ENCODE results near the gene CCDC159.
"Not testable (repeated sequence)": the region's sequence is repeated elsewhere in the genome, so short reads cannot be mapped to it uniquely, and the experiment has no call there.

Gene CCDC159

GRCh38 chr19:11346104-11346940 is at the start of gene CCDC159, which contains the start of gene TMEM205:
CCDC159 (plus strand) TSS chr19:11346519; CDS start chr19:11346607, 88 bp downstream.
TMEM205 (minus strand) TSS chr19:11346268; CDS start chr19:11345619, 649 bp downstream.
- Histone ChIP-seq H3K9me3 (ENCODE audit: low read length) (peaks cover 7% of the 10 kb centered on the region), H3K36me3 (ENCODE audit: insufficient read depth, low read length) (peaks cover 4% of the 10 kb centered on the region), H3K27me3 (ENCODE audit: insufficient read depth, low read length) (no peaks in the 10 kb centered on the region), H3K4me1 (ENCODE audit: insufficient read depth, low read length) (peaks cover 8% of the 10 kb centered on the region), H2AFZ (ENCODE audit: low read depth, low read length) (peak within 1 kb of the TSS; percentile 27), H3K4me3 (ENCODE audit: low read length) (peak within 1 kb of the TSS; percentile 68)

GRCh38 chr19:11299946-11300810 is 46.1 kb upstream of the CCDC159 start:
- H3K27me3 ChIP-seq (ENCODE audit: insufficient read depth, low read length): no peaks in the 10 kb centered on the region
- peaks cover 3% of the 10 kb centered on the region for H3K9me3 ChIP-seq (ENCODE audit: low read length)
- H3K4me1 ChIP-seq (ENCODE audit: insufficient read depth, low read length): no peaks in the 10 kb centered on the region
- no peaks in the 10 kb centered on the region for H3K36me3 ChIP-seq (ENCODE audit: insufficient read depth, low read length)
- H3K4me3 ChIP-seq (ENCODE audit: low read length): no peak overlapping the region
- H2AFZ ChIP-seq (ENCODE audit: low read depth, low read length): no peak overlapping the region

GRCh38 chr19:11300811-11301120 is 45.6 kb upstream of the CCDC159 start:
- H3K9me3 ChIP-seq (ENCODE audit: low read length): peaks cover 3% of the 10 kb centered on the region
- no peaks in the 10 kb centered on the region for H3K4me1 ChIP-seq (ENCODE audit: insufficient read depth, low read length)
- H3K36me3 ChIP-seq (ENCODE audit: insufficient read depth, low read length): no peaks in the 10 kb centered on the region
- no peak overlapping the region for H3K4me3 ChIP-seq (ENCODE audit: low read length)
- H3K27me3 ChIP-seq (ENCODE audit: insufficient read depth, low read length): no peaks in the 10 kb centered on the region
- no peak overlapping the region for H2AFZ ChIP-seq (ENCODE audit: low read depth, low read length)

- Histone ChIP-seq H3K9me3 (ENCODE audit: low read length) (peaks cover 3% of the 10 kb centered on the region), H2AFZ (ENCODE audit: low read depth, low read length) (no peak overlapping the region), H3K36me3 (ENCODE audit: insufficient read depth, low read length) (no peaks in the 10 kb centered on the region), H3K4me3 (ENCODE audit: low read length) (no peak overlapping the region), H3K4me1 (ENCODE audit: insufficient read depth, low read length) (peaks cover 3% of the 10 kb centered on the region), H3K27me3 (ENCODE audit: insufficient read depth, low read length) (no peaks in the 10 kb centered on the region)
These were observed 41.4 kb upstream of the CCDC159 start for GRCh38 chr19:11304936-11305335.

- Histone ChIP-seq H3K4me1 (ENCODE audit: insufficient read depth, low read length) (peaks cover 3% of the 10 kb centered on the region), H2AFZ (ENCODE audit: low read depth, low read length) (no peak overlapping the region), H3K36me3 (ENCODE audit: insufficient read depth, low read length) (no peaks in the 10 kb centered on the region), H3K9me3 (ENCODE audit: low read length) (peaks cover 2% of the 10 kb centered on the region), H3K27me3 (ENCODE audit: insufficient read depth, low read length) (no peaks in the 10 kb centered on the region), H3K4me3 (ENCODE audit: low read length) (no peak overlapping the region)
These were observed 40.0 kb upstream of the CCDC159 start for GRCh38 chr19:11306337-11306736.

GRCh38 chr19:11320278-11320995 is 25.9 kb upstream of the CCDC159 start:
- H2AFZ ChIP-seq (ENCODE audit: low read depth, low read length); H3K27me3 ChIP-seq (ENCODE audit: insufficient read depth, low read length); H3K4me3 ChIP-seq (ENCODE audit: low read length); H3K4me1 ChIP-seq (ENCODE audit: insufficient read depth, low read length); H3K36me3 ChIP-seq (ENCODE audit: insufficient read depth, low read length); H3K9me3 ChIP-seq (ENCODE audit: low read length): not testable (repeated sequence)

- peaks cover 3% of the 10 kb centered on the region for H3K36me3 ChIP-seq (ENCODE audit: insufficient read depth, low read length)
- no peaks in the 10 kb centered on the region for H3K9me3 ChIP-seq (ENCODE audit: low read length)
- no peak overlapping the region for H3K4me3 ChIP-seq (ENCODE audit: low read length)
These were observed 24.9 kb upstream of the CCDC159 start for GRCh38 chr19:11321191-11322126.

GRCh38 chr19:11322269-11323024 is 23.9 kb upstream of the CCDC159 start:
- Histone ChIP-seq H2AFZ (ENCODE audit: low read depth, low read length) (no peak overlapping the region), H3K4me3 (ENCODE audit: low read length) (no peak overlapping the region), H3K9me3 (ENCODE audit: low read length) (no peaks in the 10 kb centered on the region), H3K27me3 (ENCODE audit: insufficient read depth, low read length) (no peaks in the 10 kb centered on the region), H3K36me3 (ENCODE audit: insufficient read depth, low read length) (peaks cover 3% of the 10 kb centered on the region), H3K4me1 (ENCODE audit: insufficient read depth, low read length) (peaks cover 8% of the 10 kb centered on the region)

More at GRCh38 chr19:11321191-11322126, 24.9 kb upstream of the CCDC159 start:
- peaks cover 8% of the 10 kb centered on the region for H3K4me1 ChIP-seq (ENCODE audit: insufficient read depth, low read length)
- no peak overlapping the region for H2AFZ ChIP-seq (ENCODE audit: low read depth, low read length)
- H3K27me3 ChIP-seq (ENCODE audit: insufficient read depth, low read length): no peaks in the 10 kb centered on the region

GRCh38 chr19:11323601-11324078 is 22.7 kb upstream of the CCDC159 start:
- Histone ChIP-seq H3K9me3 (ENCODE audit: low read length) (no peaks in the 10 kb centered on the region), H3K36me3 (ENCODE audit: insufficient read depth, low read length) (peaks cover 3% of the 10 kb centered on the region), H3K4me3 (ENCODE audit: low read length) (no peak overlapping the region), H2AFZ (ENCODE audit: low read depth, low read length) (no peak overlapping the region), H3K27me3 (ENCODE audit: insufficient read depth, low read length) (no peaks in the 10 kb centered on the region), H3K4me1 (ENCODE audit: insufficient read depth, low read length) (peaks cover 8% of the 10 kb centered on the region)

GRCh38 chr19:11324079-11324661 is 22.1 kb upstream of the CCDC159 start:
- Histone ChIP-seq H3K4me1 (ENCODE audit: insufficient read depth, low read length) (peaks cover 8% of the 10 kb centered on the region), H3K9me3 (ENCODE audit: low read length) (no peaks in the 10 kb centered on the region), H3K36me3 (ENCODE audit: insufficient read depth, low read length) (peaks cover 3% of the 10 kb centered on the region), H3K27me3 (ENCODE audit: insufficient read depth, low read length) (no peaks in the 10 kb centered on the region), H3K4me3 (ENCODE audit: low read length) (no peak overlapping the region), H2AFZ (ENCODE audit: low read depth, low read length) (no peak overlapping the region)

- H2AFZ ChIP-seq (ENCODE audit: low read depth, low read length): no peak overlapping the region
- peaks cover 3% of the 10 kb centered on the region for H3K36me3 ChIP-seq (ENCODE audit: insufficient read depth, low read length)
- H3K27me3 ChIP-seq (ENCODE audit: insufficient read depth, low read length): no peaks in the 10 kb centered on the region
- no peak overlapping the region for H3K4me3 ChIP-seq (ENCODE audit: low read length)
- H3K9me3 ChIP-seq (ENCODE audit: low read length): no peaks in the 10 kb centered on the region
- peaks cover 8% of the 10 kb centered on the region for H3K4me1 ChIP-seq (ENCODE audit: insufficient read depth, low read length)
These were observed 21.4 kb upstream of the CCDC159 start for GRCh38 chr19:11324748-11325389.

Data from neuron (in vitro differentiated cells).